ENCODE results near the gene CEP76. TPM values are rescaled to one million over a fixed set of nuclear protein-coding genes. Genes with fewer than 3 reads are reported as not detected.

CEP76 gene
- total RNA-seq, 1 donor = 10.1 TPM

- TF ChIP-seq CTCF (IDR thresholded peaks at IDR 0.05; ENCODE audit: extremely low read depth, low read depth, low read length) = no peak
- DNase-seq (ENCODE audit: insufficient read length, low spot score, missing footprints) = peak; percentile 58
- H3K27me3 ChIP-seq (ENCODE audit: insufficient read depth, low read length) = no peaks in the 10 kb centered on the region
Observed at GRCh38 chr18:12652861-12653401, 49.6 kb downstream of the CEP76 start.

GRCh38 chr18:12651651-12652050 is 50.9 kb downstream of the CEP76 start:
- H3K79me2 ChIP-seq (ENCODE audit: insufficient read depth, low read length) = peaks cover 98% of the 10 kb centered on the region
- H3K4me3 ChIP-seq (ENCODE audit: insufficient read depth, low read length) = no peak overlapping the region
- DNase-seq (ENCODE audit: insufficient read length, low spot score, missing footprints) = no peak
- H4K20me1 ChIP-seq (ENCODE audit: insufficient read depth, low read length) = peaks cover 22% of the 10 kb centered on the region
- H3K36me3 ChIP-seq (ENCODE audit: insufficient read depth, low read length) = peaks cover 6% of the 10 kb centered on the region
- H3K27me3 ChIP-seq (ENCODE audit: insufficient read depth, low read length) = no peaks in the 10 kb centered on the region
- TF ChIP-seq CTCF (IDR thresholded peaks at IDR 0.05; ENCODE audit: extremely low read depth, low read depth, low read length) = no peak
- no peak overlapping the region for H2AFZ ChIP-seq (ENCODE audit: low read length)
- H3K9me3 ChIP-seq (ENCODE audit: low read depth, low read length) = no peaks in the 10 kb centered on the region
- no peak overlapping the region for H3K4me2 ChIP-seq (ENCODE audit: insufficient read depth, low read length)
- H3K27ac ChIP-seq (ENCODE audit: low read depth, low read length) = peak overlapping the region; percentile 7
- H3K4me1 ChIP-seq (ENCODE audit: insufficient read depth, low read length) = peaks cover 22% of the 10 kb centered on the region

More at GRCh38 chr18:12652861-12653401, 49.6 kb downstream of the CEP76 start:
- Histone ChIP-seq H3K4me3 (ENCODE audit: insufficient read depth, low read length) (no peak overlapping the region), H3K36me3 (ENCODE audit: insufficient read depth, low read length) (peaks cover 4% of the 10 kb centered on the region), H3K9me3 (ENCODE audit: low read depth, low read length) (no peaks in the 10 kb centered on the region), H2AFZ (ENCODE audit: low read length) (no peak overlapping the region), H4K20me1 (ENCODE audit: insufficient read depth, low read length) (peaks cover 22% of the 10 kb centered on the region), H3K27ac (ENCODE audit: low read depth, low read length) (peak overlapping the region; percentile 6), H3K79me2 (ENCODE audit: insufficient read depth, low read length) (peaks cover 91% of the 10 kb centered on the region), H3K4me2 (ENCODE audit: insufficient read depth, low read length) (peak overlapping the region; percentile 35), H3K4me1 (ENCODE audit: insufficient read depth, low read length) (peaks cover 22% of the 10 kb centered on the region)

GRCh38 chr18:12647773-12648172 is 54.8 kb downstream of the CEP76 start:
- H3K4me3 ChIP-seq (ENCODE audit: insufficient read depth, low read length) = no peak overlapping the region
- H3K79me2 ChIP-seq (ENCODE audit: insufficient read depth, low read length) = peaks cover 95% of the 10 kb centered on the region
- no peak for DNase-seq (ENCODE audit: insufficient read length, low spot score, missing footprints)
- H4K20me1 ChIP-seq (ENCODE audit: insufficient read depth, low read length) = peaks cover 10% of the 10 kb centered on the region
- no peak for TF ChIP-seq CTCF (IDR thresholded peaks at IDR 0.05; ENCODE audit: extremely low read depth, low read depth, low read length)
- H3K36me3 ChIP-seq (ENCODE audit: insufficient read depth, low read length) = peaks cover 6% of the 10 kb centered on the region
- H3K27ac ChIP-seq (ENCODE audit: low read depth, low read length) = no peak overlapping the region
- H3K27me3 ChIP-seq (ENCODE audit: insufficient read depth, low read length) = no peaks in the 10 kb centered on the region
- no peak overlapping the region for H3K4me2 ChIP-seq (ENCODE audit: insufficient read depth, low read length)
- H3K9me3 ChIP-seq (ENCODE audit: low read depth, low read length) = no peaks in the 10 kb centered on the region
- peaks cover 30% of the 10 kb centered on the region for H3K4me1 ChIP-seq (ENCODE audit: insufficient read depth, low read length)
- no peak overlapping the region for H2AFZ ChIP-seq (ENCODE audit: low read length)

GRCh38 chr18:12645751-12646203 is 56.7 kb downstream of the CEP76 start:
- Histone ChIP-seq H2AFZ (ENCODE audit: low read length) (peak overlapping the region; percentile 2), H3K4me1 (ENCODE audit: insufficient read depth, low read length) (peaks cover 26% of the 10 kb centered on the region), H3K4me3 (ENCODE audit: insufficient read depth, low read length) (no peak overlapping the region), H3K79me2 (ENCODE audit: insufficient read depth, low read length) (peaks cover 93% of the 10 kb centered on the region), H4K20me1 (ENCODE audit: insufficient read depth, low read length) (peaks cover 7% of the 10 kb centered on the region), H3K27me3 (ENCODE audit: insufficient read depth, low read length) (no peaks in the 10 kb centered on the region), H3K36me3 (ENCODE audit: insufficient read depth, low read length) (peaks cover 6% of the 10 kb centered on the region), H3K4me2 (ENCODE audit: insufficient read depth, low read length) (no peak overlapping the region), H3K27ac (ENCODE audit: low read depth, low read length) (peak overlapping the region; percentile 34), H3K9me3 (ENCODE audit: low read depth, low read length) (no peaks in the 10 kb centered on the region)
- no peak for DNase-seq (ENCODE audit: insufficient read length, low spot score, missing footprints)
- TF ChIP-seq CTCF (IDR thresholded peaks at IDR 0.05; ENCODE audit: extremely low read depth, low read depth, low read length) = no peak
